HPDE6-E6E7 (cell line): Measurements from ENCODE around the gene COMMD6.

Experiments used
- DNase-seq: peaks from one replicate; pipeline ENCODE4 v3.0.0; 2011; ENCODE audit warnings: missing footprints; ENCODE audit errors: extremely low spot score

Gene COMMD6

GRCh38 chr13:75482070-75482819 is 55.4 kb downstream of the COMMD6 start, which contains the start of gene TBC1D4:
TBC1D4 (minus strand) TSS chr13:75482169; CDS start chr13:75481767, 402 bp downstream.
- DNase-seq = peak; percentile 56

- peak; percentile 25 for DNase-seq
Measured at GRCh38 chr13:75481176-75482069, 56.2 kb downstream of the COMMD6 start.

GRCh38 chr13:75480671-75481175 is 56.9 kb downstream of the COMMD6 start:
- peak; percentile 71 for DNase-seq

- no peak for DNase-seq
Measured at GRCh38 chr13:75479102-75479740, 58.4 kb downstream of the COMMD6 start.

- no peak for DNase-seq
Measured at GRCh38 chr13:75478659-75479058, 59.0 kb downstream of the COMMD6 start.
